Measurements from ENCODE around the gene KCNA2. TPM values are rescaled to one million over a fixed set of nuclear protein-coding genes. Genes with fewer than 3 reads are reported as not detected.

KCNA2 gene
- total RNA-seq, 2 donors from 2014 or later = 2.0 to 3.1 TPM

DNA sequence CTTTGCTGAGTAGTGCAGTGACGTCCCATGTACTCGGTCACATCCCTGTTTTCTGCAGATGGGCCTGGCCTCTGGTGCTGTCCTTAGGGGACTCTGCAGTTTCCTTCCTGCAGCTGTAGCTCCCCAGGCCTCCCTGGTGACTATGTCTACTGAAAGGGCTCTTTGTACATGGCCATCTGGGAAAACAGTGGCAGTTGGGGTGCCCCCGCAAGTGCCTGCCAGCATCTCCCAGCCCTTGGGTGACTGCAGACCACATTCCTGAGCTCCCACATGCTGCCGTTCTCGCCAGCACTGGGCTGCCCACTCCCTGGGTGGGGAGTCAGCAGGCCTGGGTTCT is 49.7 kb downstream of the KCNA2 start:
- no peaks in the 10 kb centered on the region for H3K9me3 ChIP-seq
- no peak for DNase-seq (ENCODE audit: low spot score)
- no peaks in the 10 kb centered on the region for H3K36me3 ChIP-seq
- no peak for ATAC-seq (ENCODE audit: insufficient number of reproducible peaks, low FRiP score, low read depth)
- peaks cover 0 to 15% of the 10 kb centered on the region in 2 donors for H3K4me1 ChIP-seq (ENCODE audit: control insufficient read depth in 1 of 2, low read depth in 2 of 2)
- no peaks in the 10 kb centered on the region for H3K27me3 ChIP-seq (replicated peaks; ENCODE audit: insufficient read depth)
- no peak overlapping the region for H3K27ac ChIP-seq
- H3K4me3 ChIP-seq = no peak overlapping the region
- TF ChIP-seq, protein P1, sequence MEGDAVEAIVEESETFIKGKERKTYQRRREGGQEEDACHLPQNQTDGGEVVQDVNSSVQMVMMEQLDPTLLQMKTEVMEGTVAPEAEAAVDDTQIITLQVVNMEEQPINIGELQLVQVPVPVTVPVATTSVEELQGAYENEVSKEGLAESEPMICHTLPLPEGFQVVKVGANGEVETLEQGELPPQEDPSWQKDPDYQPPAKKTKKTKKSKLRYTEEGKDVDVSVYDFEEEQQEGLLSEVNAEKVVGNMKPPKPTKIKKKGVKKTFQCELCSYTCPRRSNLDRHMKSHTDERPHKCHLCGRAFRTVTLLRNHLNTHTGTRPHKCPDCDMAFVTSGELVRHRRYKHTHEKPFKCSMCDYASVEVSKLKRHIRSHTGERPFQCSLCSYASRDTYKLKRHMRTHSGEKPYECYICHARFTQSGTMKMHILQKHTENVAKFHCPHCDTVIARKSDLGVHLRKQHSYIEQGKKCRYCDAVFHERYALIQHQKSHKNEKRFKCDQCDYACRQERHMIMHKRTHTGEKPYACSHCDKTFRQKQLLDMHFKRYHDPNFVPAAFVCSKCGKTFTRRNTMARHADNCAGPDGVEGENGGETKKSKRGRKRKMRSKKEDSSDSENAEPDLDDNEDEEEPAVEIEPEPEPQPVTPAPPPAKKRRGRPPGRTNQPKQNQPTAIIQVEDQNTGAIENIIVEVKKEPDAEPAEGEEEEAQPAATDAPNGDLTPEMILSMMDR (IDR thresholded peaks at IDR 0.05) = no peak

DNA sequence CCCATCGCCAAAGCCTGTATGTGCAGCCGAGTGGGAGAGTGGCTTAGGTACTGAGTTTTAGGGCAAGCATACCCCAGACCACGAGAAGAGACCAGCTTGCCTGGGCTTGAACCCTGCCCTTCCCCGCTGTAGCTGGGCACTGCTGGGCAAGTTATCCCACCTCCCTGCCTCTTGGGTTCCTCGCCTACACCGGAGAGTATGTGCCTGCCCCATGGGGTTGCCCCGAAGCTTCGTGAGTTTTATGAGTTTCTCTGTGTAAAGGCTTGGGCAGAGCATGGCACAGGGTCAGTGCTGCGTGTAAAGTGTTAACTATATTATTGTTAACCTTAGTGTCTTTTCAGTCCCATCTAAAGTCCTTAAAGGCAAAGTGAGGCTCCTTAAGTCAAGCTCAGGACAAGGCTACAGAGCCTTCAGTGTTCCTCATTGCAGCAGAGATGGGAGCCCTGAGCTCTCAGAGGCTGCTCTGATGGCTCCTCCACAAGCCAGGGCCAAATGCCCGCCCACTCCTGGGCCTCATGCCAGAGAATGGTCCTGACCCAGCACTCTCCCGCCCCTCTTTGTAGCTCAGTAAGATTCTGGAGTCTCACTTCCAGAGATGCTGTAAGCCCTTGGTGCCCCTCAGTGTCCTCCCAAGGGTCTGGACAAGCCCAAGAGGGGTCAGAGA is 50.2 kb downstream of the KCNA2 start:
- Histone ChIP-seq H3K27ac (no peak overlapping the region), H3K9me3 (no peaks in the 10 kb centered on the region), H3K27me3 (replicated peaks; ENCODE audit: insufficient read depth) (no peaks in the 10 kb centered on the region), H3K36me3 (no peaks in the 10 kb centered on the region), H3K4me3 (peak overlapping the region; percentile 59), H3K4me1 (ENCODE audit: control insufficient read depth in 1 of 2, low read depth in 2 of 2) (peaks cover 0 to 15% of the 10 kb centered on the region in 2 donors)
- no peak for ATAC-seq (ENCODE audit: insufficient number of reproducible peaks, low FRiP score, low read depth)
- no peak for DNase-seq (ENCODE audit: low spot score)
- TF ChIP-seq, protein P1 (IDR thresholded peaks at IDR 0.05) = no peak

DNA sequence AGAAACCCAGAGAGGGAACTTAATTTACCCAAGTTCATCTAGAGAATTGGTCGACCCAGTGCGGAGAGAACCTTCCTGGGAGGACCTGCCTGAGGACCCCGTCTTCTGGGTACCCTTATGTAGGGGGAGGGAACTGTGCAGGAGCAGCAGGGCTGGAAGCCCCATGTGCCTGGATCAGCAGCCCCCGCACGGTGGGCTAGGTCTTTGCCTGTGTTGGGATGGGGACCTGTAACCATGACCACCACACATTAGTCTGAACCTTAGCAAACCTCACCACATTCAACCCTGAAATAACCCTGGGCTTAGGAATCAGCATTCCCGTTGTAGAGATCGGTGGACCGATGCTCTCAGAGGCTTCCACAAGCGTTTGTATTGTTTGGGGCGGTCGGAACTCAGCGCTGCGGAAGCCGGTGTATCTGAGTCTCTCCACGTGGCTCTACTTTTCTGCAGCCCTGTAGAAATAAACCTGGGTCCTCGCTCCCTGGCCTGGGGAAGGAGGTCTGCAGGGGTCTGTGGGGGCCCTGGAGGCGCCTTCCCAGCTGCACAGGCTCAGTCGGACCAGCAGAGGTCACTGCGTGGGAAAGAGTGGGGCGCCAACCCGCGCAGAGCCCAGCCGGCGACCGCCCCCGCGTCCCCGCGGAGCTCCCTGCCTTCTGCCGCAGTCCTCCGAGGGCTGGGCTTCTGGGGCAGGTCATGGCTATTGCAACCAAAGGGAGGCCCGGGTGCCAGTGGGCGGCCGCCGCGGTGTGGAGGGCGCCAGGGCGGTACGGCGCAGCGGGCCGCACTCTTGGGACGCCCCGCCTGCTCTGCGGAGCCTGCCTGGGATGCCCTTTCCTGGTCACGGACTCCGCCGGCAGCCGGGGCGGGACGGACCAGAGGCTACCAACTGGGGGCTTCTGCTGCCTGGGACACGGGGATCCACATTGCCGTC is 51.0 kb downstream of the KCNA2 start:
- H3K36me3 ChIP-seq = no peaks in the 10 kb centered on the region
- peaks cover 0 to 15% of the 10 kb centered on the region in 2 donors for H3K4me1 ChIP-seq (ENCODE audit: control insufficient read depth in 1 of 2, low read depth in 2 of 2)
- H3K27ac ChIP-seq = no peak overlapping the region
- no peaks in the 10 kb centered on the region for H3K27me3 ChIP-seq (replicated peaks; ENCODE audit: insufficient read depth)
- DNase-seq (ENCODE audit: low spot score) (peak; percentile 11), ATAC-seq (ENCODE audit: insufficient number of reproducible peaks, low FRiP score, low read depth) (peak; percentile 32)
- H3K4me3 ChIP-seq = peak overlapping the region; percentile 59
- H3K9me3 ChIP-seq = no peaks in the 10 kb centered on the region
- TF ChIP-seq, protein P1 (IDR thresholded peaks at IDR 0.05) = peak; percentile 76

DNA sequence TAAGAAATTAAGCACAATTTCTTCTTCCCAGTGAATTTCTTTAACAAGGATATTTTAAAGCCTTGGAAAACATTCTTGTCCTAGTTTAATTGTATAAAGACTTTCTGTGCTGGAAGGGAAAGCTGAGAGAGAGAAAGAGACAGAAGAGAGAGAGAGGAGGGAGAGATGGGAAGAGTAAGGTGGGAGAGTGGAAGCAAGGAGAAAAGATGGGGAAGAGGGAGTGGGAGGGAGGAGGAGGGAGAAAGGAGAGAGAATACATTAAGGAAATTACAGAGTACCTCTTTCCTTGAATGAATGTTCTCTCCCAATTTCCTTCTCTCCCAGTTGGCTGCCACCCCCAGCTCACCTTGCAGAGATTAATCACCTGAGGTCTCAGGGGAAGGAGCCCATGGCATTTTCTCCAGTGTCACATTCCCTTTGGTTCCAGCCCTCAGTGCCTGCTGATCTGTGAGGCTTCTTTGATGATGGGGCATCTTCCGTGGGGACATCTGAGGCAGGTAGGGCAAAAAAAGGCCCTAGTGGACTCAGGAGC is 54.8 kb downstream of the KCNA2 start:
- Histone ChIP-seq H3K27me3 (replicated peaks; ENCODE audit: insufficient read depth) (no peaks in the 10 kb centered on the region), H3K36me3 (no peaks in the 10 kb centered on the region), H3K9me3 (no peaks in the 10 kb centered on the region), H3K27ac (no peak overlapping the region), H3K4me3 (no peak overlapping the region), H3K4me1 (ENCODE audit: control insufficient read depth in 1 of 2, low read depth in 2 of 2) (peaks cover 0 to 13% of the 10 kb centered on the region in 2 donors)
- DNase-seq (ENCODE audit: low spot score) = no peak
- TF ChIP-seq, protein P1 (IDR thresholded peaks at IDR 0.05) = no peak
- no peak for ATAC-seq (ENCODE audit: insufficient number of reproducible peaks, low FRiP score, low read depth)

DNA sequence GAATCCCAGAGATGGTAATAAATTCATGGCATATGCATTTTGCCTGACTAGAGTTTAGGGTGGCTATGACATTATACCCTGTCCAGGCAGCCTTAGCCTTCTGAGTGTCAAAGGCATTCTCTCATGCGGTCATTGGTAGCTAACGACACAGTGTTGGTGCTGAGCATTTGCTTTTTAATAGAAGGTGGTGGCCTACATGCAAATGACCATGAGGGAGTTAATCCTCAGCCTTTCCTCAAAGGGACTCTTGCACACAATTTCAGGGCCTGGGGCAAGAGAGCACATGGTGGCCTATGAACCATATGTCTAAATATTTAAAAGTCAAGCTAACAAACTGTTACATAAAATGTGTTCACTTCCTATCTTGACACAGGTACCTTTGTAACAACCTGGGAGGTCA is 56.3 kb downstream of the KCNA2 start:
- no peaks in the 10 kb centered on the region for H3K9me3 ChIP-seq
- H3K27me3 ChIP-seq (replicated peaks; ENCODE audit: insufficient read depth) = no peaks in the 10 kb centered on the region
- H3K27ac ChIP-seq = no peak overlapping the region
- TF ChIP-seq, protein P1 (IDR thresholded peaks at IDR 0.05) = no peak
- no peak overlapping the region for H3K4me3 ChIP-seq
- H3K4me1 ChIP-seq (ENCODE audit: control insufficient read depth in 1 of 2, low read depth in 2 of 2) = peaks cover 0 to under 1% of the 10 kb centered on the region in 2 donors
- H3K36me3 ChIP-seq = no peaks in the 10 kb centered on the region
- no peak for ATAC-seq (ENCODE audit: insufficient number of reproducible peaks, low FRiP score, low read depth)
- no peak for DNase-seq (ENCODE audit: low spot score)

Measured in thoracic aorta (tissue), 2 donors.